Right hindlimb (tissue), 1 donor: ENCODE measurements around the gene IMMP2L.
"Not testable (repeated sequence)": the region's sequence is repeated elsewhere in the genome, so short reads cannot be mapped to it uniquely, and the experiment has no call there.

ENCODE experiments used
- DNase-seq: peaks from one replicate; pipeline ENCODE4 v3.0.0-alpha.2; 2018

Gene IMMP2L

GRCh38 chr7:111554086-111554485 is 8.2 kb downstream of the IMMP2L start:
- DNase-seq = no peak

GRCh38 chr7:111541067-111541466 is 21.2 kb downstream of the IMMP2L start:
- DNase-seq = no peak

GRCh38 chr7:111540199-111540815 is 22.0 kb downstream of the IMMP2L start:
- DNase-seq = no peak

GRCh38 chr7:111537134-111537533 is 25.2 kb downstream of the IMMP2L start:
- no peak for DNase-seq

- DNase-seq = no peak
Observed at GRCh38 chr7:111535142-111535870, 27.0 kb downstream of the IMMP2L start.

- peak; percentile 27 for DNase-seq
Observed at GRCh38 chr7:111532625-111533024, 29.7 kb downstream of the IMMP2L start.

GRCh38 chr7:111531993-111532392 is 30.3 kb downstream of the IMMP2L start:
- no peak for DNase-seq

- DNase-seq = no peak
Observed at GRCh38 chr7:111530356-111530668, 32.0 kb downstream of the IMMP2L start.

GRCh38 chr7:111529507-111530355 is 32.6 kb downstream of the IMMP2L start:
- no peak for DNase-seq

GRCh38 chr7:111528331-111528730 is 34.0 kb downstream of the IMMP2L start:
- no peak for DNase-seq

GRCh38 chr7:111527545-111527944 is 34.7 kb downstream of the IMMP2L start:
- no peak for DNase-seq

GRCh38 chr7:111525100-111525499 is 37.2 kb downstream of the IMMP2L start:
- DNase-seq = no peak

- DNase-seq = no peak
Observed at GRCh38 chr7:111521660-111522059, 40.6 kb downstream of the IMMP2L start.

- DNase-seq = no peak
Observed at GRCh38 chr7:111518264-111518663, 44.0 kb downstream of the IMMP2L start.

- DNase-seq = no peak
Observed at GRCh38 chr7:111517549-111517951, 44.7 kb downstream of the IMMP2L start.

- DNase-seq = no peak
Observed at GRCh38 chr7:111516612-111517011, 45.7 kb downstream of the IMMP2L start.

GRCh38 chr7:111513566-111513965 is 48.7 kb downstream of the IMMP2L start:
- DNase-seq = no peak

GRCh38 chr7:111511845-111512244 is 50.4 kb downstream of the IMMP2L start:
- DNase-seq = no peak

GRCh38 chr7:111510584-111511378 is 51.5 kb downstream of the IMMP2L start:
- no peak for DNase-seq

- no peak for DNase-seq
Observed at GRCh38 chr7:111510062-111510461, 52.2 kb downstream of the IMMP2L start.

- no peak for DNase-seq
Observed at GRCh38 chr7:111509288-111509687, 53.0 kb downstream of the IMMP2L start.

- DNase-seq = no peak
Observed at GRCh38 chr7:111508387-111508786, 53.9 kb downstream of the IMMP2L start.

GRCh38 chr7:111505422-111505821 is 56.9 kb downstream of the IMMP2L start:
- not testable (repeated sequence) for DNase-seq
